OCI-LY1 (cell line): ENCODE data around the gene MAPKAPK3.

Experiments used
- CTCF ChIP-seq: fragments of 200-600 bp; sonication (generic), shearing (Covaris generic); IDR thresholded peaks from 2 replicates; pipeline ENCODE4 v1.5.1; 2017; ENCODE audit warnings: mild to moderate bottlenecking, antibody characterized with exemption, low read length, moderate library complexity, mixed read lengths
- EZH2 ChIP-seq: fragments of 200-600 bp; sonication (generic), shearing (Covaris generic); IDR thresholded peaks from 2 replicates; pipeline ENCODE4 v1.8.0; 2017; ENCODE audit warnings: borderline replicate concordance, mixed run types, mild to moderate bottlenecking, antibody characterized with exemption, low read length, moderate library complexity, mixed read lengths

GRCh38 chr3:50637945-50638344 lies 21.0 kb downstream of the MAPKAPK3 start:
- TF ChIP-seq CTCF (no peak), EZH2 (no peak)
